Cardiac fibroblast (primary cell): ENCODE measurements around the gene GNG7.

ENCODE experiments used
- DNase-seq, 2 donors: peaks; one replicate each; pipeline versions ENCODE4 v3.0.0 to v3.0.0-alpha.2; 2010; ENCODE audit warnings: low read depth in 2 of 2
- H3K4me3 ChIP-seq, 2 donors: replicated peaks in 1 of 2; 1 replicate in 1 of 2; 2 replicates in 1 of 2; pipeline ENCODE4 v1.5.1; 2011; ENCODE audit warnings: low read depth in 2 of 2, low read length in 2 of 2, mild to moderate bottlenecking in 2 of 2, moderate library complexity in 1 of 2
- TF ChIP-seq, protein P1 (sequence below): IDR thresholded peaks from one replicate; pipeline ENCODE4 v1.5.1; 2011; ENCODE audit warnings: low read depth, mild to moderate bottlenecking, low read length, inconsistent platforms

The GNG7 gene

DNA sequence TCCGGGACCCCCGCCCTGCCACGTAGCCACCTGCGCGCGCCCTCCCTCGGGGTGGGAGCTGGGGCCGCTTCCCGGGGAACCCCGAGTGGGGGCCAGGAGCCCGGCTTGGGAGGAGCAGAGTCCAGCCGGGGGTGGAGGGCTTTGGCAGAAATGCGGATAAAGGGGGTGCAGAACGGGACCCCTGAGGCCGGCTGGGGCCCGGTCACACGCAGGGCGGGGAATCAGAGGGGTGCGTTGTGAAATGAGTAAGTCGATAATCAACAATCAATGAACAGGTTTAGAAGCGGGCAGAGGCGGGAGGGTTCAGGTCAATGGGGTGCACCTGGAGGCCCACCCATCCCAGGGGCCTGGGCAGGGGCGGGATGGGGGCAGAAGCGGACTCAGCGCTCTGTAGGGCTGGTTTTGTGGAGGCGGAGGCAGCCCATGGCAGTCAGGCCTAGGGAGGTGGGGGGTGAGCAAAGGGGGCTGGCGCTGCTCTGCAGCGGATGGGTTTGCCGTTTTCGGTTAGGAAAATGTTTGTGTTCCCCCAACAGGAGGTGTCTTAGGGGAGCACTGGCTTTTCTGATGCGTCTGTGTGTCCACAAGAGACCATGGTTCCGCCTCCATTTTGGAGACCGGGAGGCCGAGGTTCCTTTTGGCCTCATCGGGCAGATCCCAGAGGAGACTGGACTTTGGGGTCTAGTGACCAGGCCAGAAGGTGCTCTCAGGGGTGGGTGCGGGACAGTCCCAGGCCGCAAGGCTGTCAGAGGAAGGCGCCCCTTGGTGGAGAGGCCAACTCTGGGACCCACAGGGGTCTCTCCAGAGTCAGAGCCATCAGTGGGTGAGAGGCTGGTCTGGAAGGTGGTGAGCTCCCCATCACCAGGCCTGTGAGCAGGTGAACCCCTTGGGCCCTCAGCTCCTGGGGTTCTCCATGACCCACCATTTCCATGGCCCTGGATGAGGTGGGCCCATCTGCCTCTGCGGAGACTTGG is 19.4 kb upstream of the GNG7 start:
- TF ChIP-seq, protein P1, sequence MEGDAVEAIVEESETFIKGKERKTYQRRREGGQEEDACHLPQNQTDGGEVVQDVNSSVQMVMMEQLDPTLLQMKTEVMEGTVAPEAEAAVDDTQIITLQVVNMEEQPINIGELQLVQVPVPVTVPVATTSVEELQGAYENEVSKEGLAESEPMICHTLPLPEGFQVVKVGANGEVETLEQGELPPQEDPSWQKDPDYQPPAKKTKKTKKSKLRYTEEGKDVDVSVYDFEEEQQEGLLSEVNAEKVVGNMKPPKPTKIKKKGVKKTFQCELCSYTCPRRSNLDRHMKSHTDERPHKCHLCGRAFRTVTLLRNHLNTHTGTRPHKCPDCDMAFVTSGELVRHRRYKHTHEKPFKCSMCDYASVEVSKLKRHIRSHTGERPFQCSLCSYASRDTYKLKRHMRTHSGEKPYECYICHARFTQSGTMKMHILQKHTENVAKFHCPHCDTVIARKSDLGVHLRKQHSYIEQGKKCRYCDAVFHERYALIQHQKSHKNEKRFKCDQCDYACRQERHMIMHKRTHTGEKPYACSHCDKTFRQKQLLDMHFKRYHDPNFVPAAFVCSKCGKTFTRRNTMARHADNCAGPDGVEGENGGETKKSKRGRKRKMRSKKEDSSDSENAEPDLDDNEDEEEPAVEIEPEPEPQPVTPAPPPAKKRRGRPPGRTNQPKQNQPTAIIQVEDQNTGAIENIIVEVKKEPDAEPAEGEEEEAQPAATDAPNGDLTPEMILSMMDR = no peak
- peak overlapping the region in 1 of 2 donors; percentile 31 for H3K4me3 ChIP-seq
- DNase-seq = no peak

DNA sequence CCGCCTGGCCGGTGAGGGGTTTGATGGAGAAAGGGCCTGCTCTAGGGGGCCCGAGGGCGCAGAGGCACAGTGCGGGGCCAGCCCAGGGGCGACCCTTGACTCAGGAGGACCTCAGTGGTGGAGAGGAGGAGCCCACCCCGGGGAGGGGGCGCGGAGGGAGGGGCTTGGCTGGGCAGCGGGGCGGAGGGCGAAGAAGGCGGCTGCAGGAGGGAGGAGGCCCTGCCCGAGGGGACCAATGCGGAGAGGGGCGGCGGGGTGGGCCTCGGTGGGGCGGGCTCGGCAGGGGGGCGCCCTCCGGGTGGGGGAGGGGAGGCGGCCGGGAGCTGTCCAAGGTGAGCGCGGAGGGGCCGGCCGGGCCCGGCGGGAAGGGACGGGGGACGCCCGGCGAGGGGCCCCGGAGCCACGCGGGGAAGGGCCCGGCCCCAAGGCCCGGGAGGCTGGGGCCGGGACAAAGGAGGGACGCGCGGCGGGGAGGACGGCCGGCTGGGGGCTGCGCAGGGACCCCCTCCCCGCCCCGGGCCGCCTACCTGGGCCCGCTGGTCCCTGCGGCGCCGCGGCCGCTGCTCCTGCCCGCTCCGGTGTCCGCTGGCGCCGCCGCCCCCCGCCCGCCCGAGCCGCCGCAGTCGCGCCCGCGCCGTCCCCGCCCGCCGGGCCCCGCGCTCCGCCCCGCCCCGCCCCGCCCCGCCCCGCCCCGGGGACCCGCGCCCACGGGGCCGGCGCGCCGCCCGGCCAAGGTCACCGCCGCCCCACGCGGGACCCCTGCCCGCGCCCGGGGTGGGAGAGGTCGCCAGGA is 18.5 kb upstream of the GNG7 start, which contains the start of gene DIRAS1:
Gene DIRAS1 (minus strand): TSS at position 596 of the 793 bp plus-strand sequence. CDS start 3,566 bp downstream, outside the sequence.
- TF ChIP-seq, protein P1 = no peak
- H3K4me3 ChIP-seq = peak within 1 kb of the TSS in 1 of 2 donors; percentile 46
- no peak for DNase-seq

DNA sequence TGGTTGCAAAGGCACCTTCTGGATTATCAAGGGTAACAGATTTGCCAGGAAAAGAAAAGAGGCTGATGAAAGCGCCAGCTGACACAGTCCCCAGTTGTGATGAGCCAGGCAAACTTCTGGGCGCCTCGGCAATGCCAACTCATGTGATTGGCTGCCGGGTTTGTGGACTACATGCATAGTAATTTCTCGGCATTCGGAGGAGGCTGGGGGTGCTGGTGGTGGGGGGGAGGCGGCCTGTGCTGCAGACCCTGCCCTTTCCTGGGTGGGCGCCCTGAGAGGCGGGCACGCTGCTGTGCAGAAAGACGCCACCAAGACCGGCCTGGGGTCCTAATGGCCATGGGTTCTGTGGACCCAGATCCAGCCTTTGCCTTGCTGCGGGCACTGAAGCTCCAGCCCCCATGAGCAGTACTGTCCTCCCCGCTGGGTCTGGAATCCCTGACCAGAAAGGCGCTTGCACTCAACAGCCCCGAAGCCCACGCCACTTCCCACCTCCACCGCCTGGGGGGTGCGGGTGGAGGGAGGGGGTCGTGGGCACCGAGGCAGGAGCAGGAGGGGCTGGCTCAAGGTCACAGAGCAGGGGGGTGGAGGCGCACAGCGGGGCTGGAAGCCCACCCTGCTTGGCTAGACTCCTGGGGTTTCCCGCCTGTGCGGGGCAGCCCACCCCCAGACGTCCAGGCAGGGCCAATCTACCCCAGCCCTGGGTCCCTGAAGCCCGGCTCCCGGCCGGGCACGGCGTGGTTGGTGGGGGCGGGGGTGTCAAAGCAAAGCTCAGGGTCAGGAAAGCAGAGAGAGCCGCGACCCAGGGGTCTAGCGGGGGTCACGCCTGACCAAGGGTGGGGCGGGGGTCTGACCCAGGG is 17.7 kb upstream of the GNG7 start:
- TF ChIP-seq, protein P1 = no peak
- peak overlapping the region in 1 of 2 donors; percentile 46 for H3K4me3 ChIP-seq
- peak; percentile 28 to 29 for DNase-seq

DNA sequence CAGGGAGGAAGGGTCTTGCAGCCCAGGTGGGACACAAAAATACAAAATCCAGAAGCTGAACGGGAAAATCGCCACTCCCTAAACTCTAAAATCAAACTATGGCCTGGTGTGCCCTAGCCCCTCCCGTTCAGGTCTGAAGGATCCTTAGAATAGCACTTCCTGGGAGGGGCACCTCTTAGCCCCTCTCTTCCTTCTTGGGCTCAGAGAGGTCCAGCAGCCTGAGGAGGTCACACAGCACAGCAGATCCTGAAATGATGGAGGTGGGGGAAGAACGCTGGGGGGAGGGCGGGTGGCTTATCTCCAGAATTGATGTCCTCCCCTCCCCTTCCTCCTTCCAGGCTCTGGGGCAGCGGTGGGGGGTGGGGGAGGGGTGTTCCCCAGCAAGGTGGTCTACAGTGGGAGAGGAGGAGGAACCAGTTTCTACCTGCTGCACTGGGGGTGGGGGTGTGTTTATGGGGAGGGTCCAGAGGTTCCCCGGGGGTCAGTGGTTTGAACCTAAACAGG is 16.8 kb upstream of the GNG7 start:
- no peak for DNase-seq
- H3K4me3 ChIP-seq = no peak overlapping the region
- TF ChIP-seq, protein P1 = no peak

DNA sequence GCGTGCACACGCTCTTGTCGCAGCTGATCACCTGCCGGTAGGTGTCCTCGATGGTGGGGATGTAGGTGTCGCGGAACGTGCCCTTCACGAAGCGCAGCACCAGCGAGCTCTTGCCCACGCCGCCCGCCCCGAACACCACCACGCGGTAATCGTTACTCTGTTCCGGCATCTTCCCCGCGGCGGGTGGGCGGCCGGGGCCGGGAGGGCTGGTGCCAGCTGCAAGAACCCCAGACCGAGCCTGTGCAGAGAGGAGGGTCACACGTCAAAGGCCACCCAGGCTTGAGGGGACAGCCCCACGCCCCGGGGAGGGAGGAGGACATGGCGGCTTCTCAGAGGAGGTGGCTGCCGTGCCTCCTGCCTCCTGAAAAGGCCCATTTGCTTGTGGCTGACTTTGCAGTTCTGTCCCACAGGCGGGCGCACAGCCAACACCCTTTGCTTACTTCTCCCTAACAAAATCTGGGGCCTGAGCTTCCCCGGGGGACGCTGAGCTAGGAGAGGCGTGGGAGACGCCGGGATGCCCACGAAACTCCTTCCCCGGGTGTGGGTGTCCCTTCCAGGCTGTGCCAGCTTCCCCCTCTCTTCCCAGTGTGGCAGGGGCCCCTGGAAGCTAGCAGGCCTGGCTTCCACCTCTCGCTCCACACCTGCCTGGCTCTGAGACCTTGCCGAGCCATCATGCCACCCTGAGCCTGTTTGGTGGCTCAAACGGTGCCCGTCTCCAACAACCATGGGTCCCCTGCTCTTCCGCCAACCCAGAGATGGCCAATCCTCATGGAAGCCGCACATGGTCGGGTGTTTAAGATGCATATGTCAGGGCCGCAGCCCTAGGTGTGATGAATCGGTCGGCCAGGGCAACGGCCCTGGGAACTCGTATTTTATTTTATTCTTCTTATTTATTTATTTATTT is 15.4 kb upstream of the GNG7 start:
- no peak for DNase-seq
- H3K4me3 ChIP-seq = no peak overlapping the region
- TF ChIP-seq, protein P1 = no peak
